GM18909 (cell line): ENCODE data around the gene METTL4.

Source experiments
- ATAC-seq: cut with Tn5 transposase; IDR thresholded peaks from one replicate; pipeline ENCODE4 v1.9.1; 2021; ENCODE audit warnings: mild to moderate bottlenecking; ENCODE audit not compliant: unreplicated experiment, poor library complexity

Gene METTL4

GRCh38 chr18:2568605-2569004, 2.7 kb downstream of the METTL4 start:
- no peak for ATAC-seq

- no peak for ATAC-seq
Measured at GRCh38 chr18:2568129-2568528, 3.2 kb downstream of the METTL4 start.

GRCh38 chr18:2564373-2564772, 6.9 kb downstream of the METTL4 start:
- no peak for ATAC-seq

GRCh38 chr18:2559249-2559648, 12.1 kb downstream of the METTL4 start:
- no peak for ATAC-seq

- ATAC-seq: no peak
Measured at GRCh38 chr18:2557536-2557935, 13.8 kb downstream of the METTL4 start.

- no peak for ATAC-seq
Measured at GRCh38 chr18:2555895-2556294, 15.4 kb downstream of the METTL4 start.

GRCh38 chr18:2554696-2555095, 16.6 kb downstream of the METTL4 start:
- ATAC-seq: no peak

GRCh38 chr18:2551425-2551824, 19.9 kb downstream of the METTL4 start:
- ATAC-seq: no peak

- no peak for ATAC-seq
Measured at GRCh38 chr18:2549462-2549861, 21.8 kb downstream of the METTL4 start.

- ATAC-seq: peak; percentile 70
Measured at GRCh38 chr18:2547477-2548087, 23.7 kb downstream of the METTL4 start.

GRCh38 chr18:2545155-2545554, 26.1 kb downstream of the METTL4 start:
- no peak for ATAC-seq

GRCh38 chr18:2541925-2542563, 29.3 kb downstream of the METTL4 start:
- peak; percentile 66 for ATAC-seq

GRCh38 chr18:2540575-2540974, 30.7 kb downstream of the METTL4 start:
- no peak for ATAC-seq

- ATAC-seq: no peak
Measured at GRCh38 chr18:2538844-2539243, 32.5 kb downstream of the METTL4 start.

- no peak for ATAC-seq
Measured at GRCh38 chr18:2538236-2538635, 33.1 kb downstream of the METTL4 start.

GRCh38 chr18:2537296-2537695, 34.0 kb downstream of the METTL4 start:
- no peak for ATAC-seq

- ATAC-seq: no peak
Measured at GRCh38 chr18:2536493-2536892, 34.8 kb downstream of the METTL4 start.

GRCh38 chr18:2536063-2536462, 35.2 kb downstream of the METTL4 start:
- ATAC-seq: no peak

- peak; percentile 40 for ATAC-seq
Measured at GRCh38 chr18:2535419-2535910, 35.8 kb downstream of the METTL4 start.

- ATAC-seq: peak; percentile 60
Measured at GRCh38 chr18:2534906-2535305, 36.4 kb downstream of the METTL4 start.

- no peak for ATAC-seq
Measured at GRCh38 chr18:2532797-2533196, 38.5 kb downstream of the METTL4 start.

- ATAC-seq: no peak
Measured at GRCh38 chr18:2531751-2532150, 39.6 kb downstream of the METTL4 start.
